Measurements from ENCODE around the gene NOP56. TPM values are rescaled to one million over a fixed set of nuclear protein-coding genes. Genes with fewer than 3 reads are reported as not detected.
A peak's percentile ranks its signal among the peaks of the same experiment; 100 is the strongest.

The NOP56 gene
- total and polyA plus RNA-seq, 9 of the 15 experiments (the other 6 are each of a cell fraction or from before 2014, with no cell fraction given) = 295 to 697 (median 439) TPM

GRCh38 chr20:2654384-2654822, 2.0 kb downstream of the NOP56 start:
- peaks cover 15% of the 10 kb centered on the region for H3K9me1 ChIP-seq (ENCODE audit: control insufficient read depth, insufficient read depth, low read length)
- TF ChIP-seq KDM5B (IDR thresholded peaks at IDR 0.05; ENCODE audit: insufficient replicate concordance, low read depth, low read length) = peak; percentile 12
- TF ChIP-seq TOE1 (IDR thresholded peaks at IDR 0.05; ENCODE audit: borderline replicate concordance) = no peak
- no peak for TF ChIP-seq TOE1 (CRISPR knock-in tag; IDR thresholded peaks at IDR 0.05; ENCODE audit: borderline replicate concordance, low read depth)
- TF ChIP-seq CSDE1 (IDR thresholded peaks at IDR 0.05) = no peak
- TF ChIP-seq ARID4B (CRISPR knock-in tag; IDR thresholded peaks at IDR 0.05) = 0 out of 2 replicates have a peak, but pooled peaks have one; percentile 6
- DNase-seq (ENCODE audit: extremely low read depth in 1 of 4, low spot score in 3 of 4) (no peak), FAIRE-seq (no peak), ATAC-seq (no peak)
- WGBS (ENCODE audit: insufficient coverage, low coverage, missing lambda C conversion rate) = 32% methylated on average over 8 of the region's 9 CpGs
- no peaks in the 10 kb centered on the region for H3K27me3 ChIP-seq (ENCODE audit: control insufficient read depth in 2 of 2, insufficient read depth in 2 of 2, low read length in 2 of 2)
- H2AFZ ChIP-seq (ENCODE audit: low read depth, low read length) = no peak overlapping the region
- peak overlapping the region; percentile 55; the same call in 1 of the 3 replicates for H3K27ac ChIP-seq (ENCODE audit: extremely low read depth, low read depth, low read length)
- in situ Hi-C loops (cut with MboI) = no loop called here
- ChIA-PET POLR2A (interaction anchor here (0.6 to 4.1 kb wide), 4 partner anchors 9 to 262 kb away, joined by 3 to 46 read pairs (median 3); partner anchors contain the start of gene IDH3B), CTCF (ENCODE audit: low intra/inter-chr PET ratio) (no interaction called here)
- H3K9me3 ChIP-seq (replicated peaks; ENCODE audit: control insufficient read depth, insufficient read depth, low read depth, low read length) = no peaks in the 10 kb centered on the region
- peak overlapping the region; percentile 97 for H3K4me2 ChIP-seq (ENCODE audit: insufficient read depth, low read length)
- peaks cover 68% of the 10 kb centered on the region for H3K36me3 ChIP-seq (ENCODE audit: control insufficient read depth, insufficient read depth, low read length)
- peak overlapping the region; percentile 94 to 99 for H3K9ac ChIP-seq (ENCODE audit: insufficient read depth in 1 of 2, low read depth in 2 of 2, low read length in 2 of 2)
- peaks cover 19 to 22% of the 10 kb centered on the region in 2 experiments; a peak in 4 of 5 replicates for H3K4me1 ChIP-seq (replicated peaks in 1 of 2; ENCODE audit: control insufficient read depth in 2 of 2, insufficient read depth in 2 of 2, low read length in 2 of 2)
- peaks cover 60% of the 10 kb centered on the region for H3K79me2 ChIP-seq (ENCODE audit: control insufficient read depth, insufficient read depth, low read length)
- intact Hi-C loops (cut with micrococcal nuclease) = loop anchor here (5.0 kb wide), 2 partner anchors 127 to 187 kb away; no protein-coding TSS in a partner anchor
- no TSS peak for BruUV-seq (replicated peaks)
- H4K20me1 ChIP-seq (replicated peaks; ENCODE audit: control insufficient read depth, insufficient read depth, low read length) = peaks cover 42% of the 10 kb centered on the region
- peak overlapping the region; percentile 70 for H3K4me3 ChIP-seq

Data from K562 (cell line).